Activated CD8-positive, alpha-beta memory T cell treated with anti-CD3 and anti-CD28 coated beads for 36 hours (primary cell): ENCODE data around the gene GAL. TPM values are rescaled to one million over a fixed set of nuclear protein-coding genes. Genes with fewer than 3 reads are reported as not detected.

Experiments used
- total RNA-seq, 2 experiments: library from RNA; stranded (reverse); gene quantifications; one replicate each; pipeline ENCODE4 v1.2.3, GENCODE V29; 2021

Gene GAL
- total RNA-seq, 2 experiments from 2014 or later, result 2.0 to 2.6 TPM

Other genes starting within 250 kb of the GAL start
- gene PPP6R3, start 223.8 kb upstream of the GAL start, total RNA-seq, result 100 to 1,000 TPM; 116 to 120 TPM
- 1 to 10 TPM in 1 of 2 experiments, under 1 TPM in 1; 0.94 to 1.7 TPM for gene TESMIN, start 67.0 kb downstream of the GAL start, total RNA-seq
- 10 to 100 TPM; 21.3 to 24.6 TPM for gene CPT1A, start 157.4 kb downstream of the GAL start, total RNA-seq
- 100 to 1,000 TPM; 106 to 121 TPM for gene MRPL21, start 219.3 kb downstream of the GAL start, total RNA-seq
- 10 to 100 TPM; 26.3 to 34.5 TPM for gene IGHMBP2, start 219.3 kb downstream of the GAL start, total RNA-seq